ENCODE measurements around the gene RNF128. TPM values are rescaled to one million over a fixed set of nuclear protein-coding genes. Genes with fewer than 3 reads are reported as not detected.

The RNF128 gene
- total and polyA plus RNA-seq, 8 donors, result 0.86 to 20.8 (median 1.6) TPM

DNA sequence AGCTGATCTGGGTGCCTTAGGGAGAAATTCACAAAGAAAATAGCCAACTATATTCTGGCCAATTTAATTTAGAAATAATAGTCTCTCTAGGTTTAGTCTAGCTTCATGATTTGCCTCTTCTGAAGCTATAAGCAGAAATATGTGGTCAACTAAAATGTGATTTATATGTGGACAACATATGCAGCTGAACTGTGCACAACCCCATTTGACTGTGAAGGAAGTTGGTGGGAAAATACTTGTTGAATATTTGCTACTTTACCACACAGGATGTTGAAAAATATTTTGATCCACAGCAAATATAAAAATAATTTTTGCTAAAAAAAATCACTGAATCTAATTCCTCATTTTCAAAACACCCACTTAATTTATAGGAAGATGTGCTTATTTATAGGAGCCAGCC lies 15.7 kb upstream of the RNF128 start:
- Histone ChIP-seq H3K27me3 (peaks cover 0 to 2% of the 10 kb centered on the region in 2 donors), H3K4me1 (no peaks in the 10 kb centered on the region), H3K27ac (no peak overlapping the region), H3K4me3 (no peak overlapping the region), H3K36me3 (no peaks in the 10 kb centered on the region), H3K9me3 (no peaks in the 10 kb centered on the region)
- intact Hi-C loops (cut with DNase I), result no loop called here
- TF ChIP-seq, protein P1, sequence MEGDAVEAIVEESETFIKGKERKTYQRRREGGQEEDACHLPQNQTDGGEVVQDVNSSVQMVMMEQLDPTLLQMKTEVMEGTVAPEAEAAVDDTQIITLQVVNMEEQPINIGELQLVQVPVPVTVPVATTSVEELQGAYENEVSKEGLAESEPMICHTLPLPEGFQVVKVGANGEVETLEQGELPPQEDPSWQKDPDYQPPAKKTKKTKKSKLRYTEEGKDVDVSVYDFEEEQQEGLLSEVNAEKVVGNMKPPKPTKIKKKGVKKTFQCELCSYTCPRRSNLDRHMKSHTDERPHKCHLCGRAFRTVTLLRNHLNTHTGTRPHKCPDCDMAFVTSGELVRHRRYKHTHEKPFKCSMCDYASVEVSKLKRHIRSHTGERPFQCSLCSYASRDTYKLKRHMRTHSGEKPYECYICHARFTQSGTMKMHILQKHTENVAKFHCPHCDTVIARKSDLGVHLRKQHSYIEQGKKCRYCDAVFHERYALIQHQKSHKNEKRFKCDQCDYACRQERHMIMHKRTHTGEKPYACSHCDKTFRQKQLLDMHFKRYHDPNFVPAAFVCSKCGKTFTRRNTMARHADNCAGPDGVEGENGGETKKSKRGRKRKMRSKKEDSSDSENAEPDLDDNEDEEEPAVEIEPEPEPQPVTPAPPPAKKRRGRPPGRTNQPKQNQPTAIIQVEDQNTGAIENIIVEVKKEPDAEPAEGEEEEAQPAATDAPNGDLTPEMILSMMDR (IDR thresholded peaks at IDR 0.05), result no peak
- no peak for ATAC-seq
- no peak for DNase-seq

DNA sequence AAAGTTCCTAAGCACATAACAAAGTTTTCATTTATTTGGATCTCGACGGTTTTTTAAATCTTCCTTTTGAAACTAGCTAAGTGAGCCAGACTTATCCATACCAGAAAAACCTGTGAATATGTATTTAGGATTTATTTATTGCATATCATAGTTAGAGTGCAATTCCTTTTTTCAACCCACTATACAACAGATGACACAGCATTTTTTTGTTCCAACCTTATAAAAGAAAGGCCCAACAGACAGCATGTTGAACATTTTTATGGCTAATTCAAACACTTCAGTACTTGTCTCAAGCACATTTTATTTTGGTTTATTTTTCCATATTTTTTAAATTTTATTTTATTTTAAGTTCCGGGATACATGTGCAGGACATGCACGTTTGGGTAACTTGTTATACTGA lies 15.1 kb upstream of the RNF128 start:
- TF ChIP-seq, protein P1 (IDR thresholded peaks at IDR 0.05), result no peak
- intact Hi-C loops (cut with DNase I), result no loop called here
- DNase-seq (no peak), ATAC-seq (no peak)
- peaks cover 0 to 2% of the 10 kb centered on the region in 2 donors for H3K27me3 ChIP-seq
- H3K36me3 ChIP-seq, result no peaks in the 10 kb centered on the region
- no peaks in the 10 kb centered on the region for H3K4me1 ChIP-seq
- no peak overlapping the region for H3K4me3 ChIP-seq
- no peak overlapping the region for H3K27ac ChIP-seq
- H3K9me3 ChIP-seq, result no peaks in the 10 kb centered on the region

DNA sequence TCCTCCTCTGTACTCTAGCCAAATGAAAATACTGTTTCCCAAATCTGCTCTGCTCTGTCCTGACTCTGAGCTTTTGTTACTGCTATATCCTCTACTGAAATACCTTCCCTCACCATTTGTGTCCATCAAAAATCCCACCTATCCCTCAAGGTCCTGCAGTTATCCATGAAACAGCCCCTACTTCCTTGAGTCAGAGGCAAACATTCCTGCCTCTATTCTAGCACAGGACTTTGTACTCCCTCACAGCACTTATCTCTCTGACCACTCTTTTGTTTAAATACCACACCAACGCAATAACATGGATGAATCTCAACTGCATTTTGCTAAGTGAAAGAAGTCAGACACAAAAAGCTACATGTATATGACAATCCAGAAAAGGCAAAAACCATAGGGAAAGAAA lies 10.5 kb upstream of the RNF128 start:
- DNase-seq (no peak), ATAC-seq (no peak)
- H3K4me3 ChIP-seq, result no peak overlapping the region
- H3K36me3 ChIP-seq, result no peaks in the 10 kb centered on the region
- H3K9me3 ChIP-seq, result no peaks in the 10 kb centered on the region
- H3K27me3 ChIP-seq, result peaks cover 0 to 2% of the 10 kb centered on the region in 2 donors
- H3K27ac ChIP-seq, result no peak overlapping the region
- intact Hi-C loops (cut with DNase I), result no loop called here
- no peaks in the 10 kb centered on the region for H3K4me1 ChIP-seq
- TF ChIP-seq, protein P1 (IDR thresholded peaks at IDR 0.05), result no peak

DNA sequence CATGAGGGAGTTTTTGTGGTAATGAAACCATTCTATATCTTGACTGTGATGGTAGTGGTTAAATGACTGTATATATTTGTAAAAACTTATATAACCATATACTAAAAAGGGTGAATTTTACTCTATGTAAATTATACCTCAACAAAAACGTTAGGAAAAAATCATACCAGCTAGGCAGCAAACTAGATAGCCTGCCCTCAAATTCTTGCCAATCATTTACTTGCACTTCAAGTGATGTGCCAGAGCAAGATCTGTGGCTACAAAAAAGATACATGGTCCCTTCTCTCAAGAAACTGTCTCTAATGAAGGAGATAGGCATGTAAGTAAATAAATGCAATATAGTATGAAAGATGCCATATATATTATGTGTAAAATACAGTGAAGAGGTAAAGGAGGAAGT lies 10.0 kb upstream of the RNF128 start:
- intact Hi-C loops (cut with DNase I), result no loop called here
- H3K36me3 ChIP-seq, result no peaks in the 10 kb centered on the region
- DNase-seq (no peak), ATAC-seq (no peak)
- TF ChIP-seq, protein P1 (IDR thresholded peaks at IDR 0.05), result no peak
- H3K9me3 ChIP-seq, result no peaks in the 10 kb centered on the region
- no peak overlapping the region for H3K27ac ChIP-seq
- no peaks in the 10 kb centered on the region for H3K4me1 ChIP-seq
- H3K4me3 ChIP-seq, result no peak overlapping the region
- peaks cover 0 to 2% of the 10 kb centered on the region in 2 donors for H3K27me3 ChIP-seq

DNA sequence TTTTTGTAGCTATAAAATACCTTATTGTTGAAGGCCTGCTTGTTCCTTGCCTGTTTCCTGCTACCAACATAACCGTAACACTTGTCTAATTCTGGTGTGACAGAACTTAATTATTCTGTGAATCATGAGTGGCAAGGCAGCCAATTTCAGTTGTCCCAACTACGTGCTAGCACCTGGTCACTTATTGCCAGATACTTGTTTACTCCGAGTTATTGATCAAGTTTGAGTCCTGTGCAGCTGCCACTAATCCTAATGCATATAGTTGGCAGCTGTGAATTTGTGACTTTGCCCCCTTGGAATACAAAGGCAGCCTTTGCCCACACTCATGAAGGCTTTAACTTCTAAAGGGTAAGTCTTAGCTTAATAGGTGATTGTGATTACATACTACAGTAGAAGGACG lies 7.8 kb upstream of the RNF128 start:
- Histone ChIP-seq H3K9me3 (no peaks in the 10 kb centered on the region), H3K27me3 (peaks cover 0 to 2% of the 10 kb centered on the region in 2 donors), H3K36me3 (no peaks in the 10 kb centered on the region), H3K27ac (no peak overlapping the region), H3K4me1 (no peaks in the 10 kb centered on the region), H3K4me3 (no peak overlapping the region)
- no peak for DNase-seq
- TF ChIP-seq, protein P1 (IDR thresholded peaks at IDR 0.05), result no peak
- no peak for ATAC-seq
- intact Hi-C loops (cut with DNase I), result no loop called here
